NT2/D1 (cell line): Measurements from ENCODE around the gene LGALS9C.
"Not testable (repeated sequence)": the region's sequence is repeated elsewhere in the genome, so short reads cannot be mapped to it uniquely, and the experiment has no call there.

ENCODE experiments used
- SUZ12 ChIP-seq: IDR thresholded peaks from 2 replicates; pipeline ENCODE4 v1.6.1; 2011; ENCODE audit not compliant: insufficient read length, insufficient read depth; ENCODE audit errors: extremely low read depth
- YY1 ChIP-seq: IDR thresholded peaks from 2 replicates; pipeline ENCODE4 v1.6.1; 2011; ENCODE audit not compliant: insufficient read length, insufficient read depth

- TF ChIP-seq SUZ12, YY1: not testable (repeated sequence)
Measured at GRCh38 chr17:18508667-18509066, 32.1 kb downstream of the LGALS9C start.
